Bronchial epithelial cell (primary cell): Measurements from ENCODE around the gene LTB. TPM values are rescaled to one million over a fixed set of nuclear protein-coding genes. Genes with fewer than 3 reads are reported as not detected.
A peak's percentile ranks its signal among the peaks of the same experiment; 100 is the strongest.
"Not testable (repeated sequence)": the region's sequence is repeated elsewhere in the genome, so short reads cannot be mapped to it uniquely, and the experiment has no call there.

Experiments used
- DNase-seq: peaks from one replicate; pipeline ENCODE4 v3.0.0-alpha.2; 2010; ENCODE audit warnings: low read depth
- FAIRE-seq: peaks from 2 replicates; lab custom pipeline; 2011; peaks lifted over from hg19 to GRCh38; lab: Jason Lieb, UNC
- H3K27me3 ChIP-seq: 2 replicates; pipeline ENCODE4 v1.5.1; 2011; ENCODE audit warnings: low read length; ENCODE audit not compliant: control insufficient read depth, insufficient read depth
- H3K36me3 ChIP-seq: 2 replicates; pipeline ENCODE4 v1.5.1; 2011; ENCODE audit warnings: low read length; ENCODE audit not compliant: control insufficient read depth, insufficient read depth
- H3K4me3 ChIP-seq: 2 replicates; pipeline ENCODE4 v1.5.1; 2011; ENCODE audit warnings: mild to moderate bottlenecking, low read depth, low read length, control low read depth
- CTCF ChIP-seq: IDR thresholded peaks from 2 replicates; pipeline ENCODE4 v1.5.1; 2011; ENCODE audit warnings: mild to moderate bottlenecking, moderate library complexity, low read length, control low read depth, inconsistent platforms; ENCODE audit not compliant: insufficient read depth, severe bottlenecking
- total RNA-seq: library from RNA; depleted of rRNA; stranded (reverse); fragments of >200 nt; gene quantifications from 2 replicates; pipeline ENCODE4 v1.2.1, GENCODE V29; 2014

LTB gene
- total RNA-seq, 1 donor from 2014 or later = not detected

DNA sequence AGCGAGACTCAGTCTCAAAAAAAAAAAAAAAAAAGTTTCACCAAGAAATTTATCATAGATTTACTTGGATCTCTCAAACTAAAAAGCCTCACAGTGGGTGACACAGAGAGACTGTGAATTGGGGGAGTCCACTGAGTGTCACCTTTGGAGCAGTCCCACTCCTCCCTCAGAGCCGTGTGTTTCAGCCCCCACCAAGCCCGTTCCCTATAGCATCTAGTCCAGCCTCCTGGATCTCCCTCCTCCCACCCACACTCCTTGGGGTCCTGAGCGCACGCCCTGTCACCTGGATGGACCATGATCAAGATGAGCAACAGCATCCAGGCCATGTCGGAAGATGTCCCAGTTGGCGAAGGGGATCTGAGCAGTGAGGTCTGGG is 10.2 kb upstream of the LTB start:
- no peak for TF ChIP-seq CTCF
- DNase-seq (no peak), FAIRE-seq (no peak)
- Histone ChIP-seq H3K4me3 (no peak overlapping the region), H3K36me3 (no peaks in the 10 kb centered on the region), H3K27me3 (no peaks in the 10 kb centered on the region)

- H3K4me3 ChIP-seq, FAIRE-seq, DNase-seq: not testable (repeated sequence)
Observed at GRCh38 chr6:31590691-31591090, 8.5 kb upstream of the LTB start.

DNA sequence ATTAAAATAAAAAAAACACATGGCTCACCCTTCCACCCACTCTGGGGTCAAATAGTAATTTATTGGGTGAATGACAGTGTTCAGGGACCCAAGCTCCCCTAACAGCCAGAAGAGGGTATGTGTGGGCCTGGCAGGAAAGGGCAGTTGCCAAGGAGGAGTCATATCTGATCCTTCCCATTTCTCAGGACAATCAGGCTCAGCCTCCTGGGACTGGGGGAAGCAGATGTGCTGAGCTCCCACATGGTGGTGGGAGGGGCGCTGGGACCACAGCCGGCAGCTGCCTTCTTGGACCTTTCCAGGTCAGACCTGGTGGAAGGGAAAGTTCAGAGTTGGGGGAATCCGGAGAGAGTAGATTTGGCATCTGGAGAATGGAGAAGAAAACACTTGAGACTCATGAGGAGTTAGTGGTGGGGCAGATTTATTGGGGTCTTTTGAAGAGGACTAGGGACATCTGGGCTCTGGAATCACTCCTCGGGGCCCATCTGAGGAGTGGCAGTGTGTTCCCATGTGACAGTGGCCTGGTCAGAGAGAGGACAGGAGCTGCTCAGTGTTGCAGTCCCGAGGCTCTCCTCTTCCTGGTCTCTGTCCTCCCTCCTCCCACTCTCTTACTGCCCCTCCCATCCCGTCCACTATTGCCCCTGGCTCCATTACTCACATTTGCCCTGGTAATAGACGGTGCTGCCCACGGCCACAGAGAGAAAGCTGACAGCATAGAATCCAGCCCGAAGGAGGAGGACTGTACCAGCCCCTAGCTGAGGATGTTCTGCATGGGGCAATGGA is 6.8 kb upstream of the LTB start:
- Histone ChIP-seq H3K27me3 (no peaks in the 10 kb centered on the region), H3K36me3 (no peaks in the 10 kb centered on the region), H3K4me3 (no peak overlapping the region)
- no peak for TF ChIP-seq CTCF
- DNase-seq (peak; percentile 8), FAIRE-seq (no peak)

More at GRCh38 chr6:31590691-31591090, 8.5 kb upstream of the LTB start:
- not testable (repeated sequence) for H3K27me3 ChIP-seq, H3K36me3 ChIP-seq

- Histone ChIP-seq H3K36me3 (no peaks in the 10 kb centered on the region), H3K27me3 (no peaks in the 10 kb centered on the region), H3K4me3 (no peak overlapping the region)
- FAIRE-seq (no peak), DNase-seq (no peak)
- no peak for TF ChIP-seq CTCF
Observed at GRCh38 chr6:31587791-31588777, 5.9 kb upstream of the LTB start.

- no peak overlapping the region for H3K4me3 ChIP-seq
Observed at GRCh38 chr6:31586599-31587281, 4.5 kb upstream of the LTB start.

More at GRCh38 chr6:31586599-31587281, 4.5 kb upstream of the LTB start:
- DNase-seq (no peak), FAIRE-seq (no peak)
- Histone ChIP-seq H3K27me3 (no peaks in the 10 kb centered on the region), H3K36me3 (no peaks in the 10 kb centered on the region)
- TF ChIP-seq CTCF = no peak
